A549 treated with CORT108297 at 1 μM for 4 hours (cell line): ENCODE results near the gene TRIM27. TPM values are rescaled to one million over a fixed set of nuclear protein-coding genes. Genes with fewer than 3 reads are reported as not detected.

Experiments
- total RNA-seq: library from RNA; stranded (reverse); fragments of 200-300 nt; extraction: Qiagen RNA extraction; gene quantifications from 5 replicates; pipeline ENCODE4 v1.2.3, GENCODE V29; 2022

TRIM27 gene
- 35.3 to 47.8 TPM (median 43.5 TPM) in 5 replicates for total RNA-seq

GRCh38 chr6:28923318-28924102 lies at the start of gene TRIM27:
TRIM27 (minus strand) TSS chr6:28923985; CDS start chr6:28923632, 353 bp downstream.

Other genes starting within 250 kb of the TRIM27 start
- gene ZNF311, start 81.3 kb upstream of the TRIM27 start, total RNA-seq: 0.07 to 0.21 TPM (median 0.18 TPM) in 5 replicates
- gene OR2W1, start 121.2 kb upstream of the TRIM27 start, total RNA-seq: not detected in 5 replicates
- gene OR2B3, start 163.3 kb upstream of the TRIM27 start, total RNA-seq: not detected in 5 replicates
- gene OR2J1, start 175.5 kb upstream of the TRIM27 start, total RNA-seq: not detected in 5 replicates
- gene OR2J3, start 184.1 kb upstream of the TRIM27 start, total RNA-seq: not detected in 5 replicates
- not detected in 5 replicates for gene OR2J2, start 246.9 kb upstream of the TRIM27 start, total RNA-seq